ENCODE data around the gene CUX1.

Gene CUX1

DNA sequence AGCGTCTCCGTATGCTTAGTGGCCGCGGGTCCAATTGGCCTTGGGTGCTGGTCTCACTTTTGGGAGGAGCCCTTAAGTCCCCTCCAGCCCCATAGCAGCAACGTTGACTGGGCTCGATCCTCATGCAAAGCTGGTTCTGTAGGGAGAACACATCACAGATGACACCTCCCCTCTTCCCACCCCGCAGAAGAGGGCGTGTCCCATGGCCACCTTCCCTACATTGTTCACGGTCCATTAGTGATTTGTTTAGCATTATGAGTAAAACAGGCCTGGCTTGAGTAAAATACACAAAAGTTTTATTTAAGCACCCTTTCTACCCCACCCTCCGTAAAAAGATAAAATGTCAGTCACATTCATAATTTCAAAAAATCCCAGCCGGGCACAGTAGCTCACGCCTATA is 380.2 kb downstream of the CUX1 start:
- no peak overlapping the region for H3K9ac ChIP-seq (ENCODE audit: insufficient read length, low read depth)
- H3K27me3 ChIP-seq (ENCODE audit: insufficient read depth, insufficient read length) = no peaks in the 10 kb centered on the region
- no peak for DNase-seq (ENCODE audit: low read depth, low spot score)
- no peak overlapping the region for H3K4me3 ChIP-seq (ENCODE audit: insufficient read length, low read depth)
- no peaks in the 10 kb centered on the region for H3K4me1 ChIP-seq (ENCODE audit: insufficient read depth, insufficient read length)
- H3K9me3 ChIP-seq (ENCODE audit: insufficient read depth, low read length) = no peaks in the 10 kb centered on the region
- no peak for TF ChIP-seq SUZ12 (IDR thresholded peaks at IDR 0.05; ENCODE audit: extremely low read depth, insufficient read depth, insufficient read length)
- no peak for TF ChIP-seq YY1 (IDR thresholded peaks at IDR 0.05; ENCODE audit: insufficient read depth, insufficient read length)
- TF ChIP-seq ZNF274 (IDR thresholded peaks at IDR 0.05; ENCODE audit: low read depth, low read length) = no peak
- peaks cover 62% of the 10 kb centered on the region for H3K36me3 ChIP-seq (ENCODE audit: insufficient read depth, insufficient read length, low read length)

DNA sequence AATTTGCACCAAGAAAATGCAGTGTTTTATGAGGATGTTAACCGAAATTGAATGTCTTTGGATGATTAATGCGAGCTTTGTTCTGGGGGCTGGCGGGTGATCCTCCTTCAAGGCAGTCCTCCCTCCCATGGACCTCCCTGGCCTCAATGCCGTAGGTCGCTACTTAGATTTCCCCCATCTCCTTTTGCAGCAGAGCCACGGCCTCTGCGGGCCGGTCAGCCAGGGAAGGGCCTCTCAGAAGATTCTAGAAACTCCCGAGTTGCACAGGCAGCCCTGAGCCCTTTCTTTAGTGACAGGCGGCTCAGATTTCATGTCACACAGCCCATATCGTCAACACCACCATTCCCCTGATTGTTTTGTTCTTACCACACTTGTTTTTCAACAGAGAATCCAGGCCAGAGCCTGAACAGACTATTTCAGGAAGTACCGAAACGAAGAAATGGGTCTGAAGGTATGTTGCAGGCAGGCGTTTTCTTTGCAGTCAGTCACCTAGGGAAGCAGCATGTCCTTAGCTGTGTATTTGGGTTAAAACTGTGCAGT is 381.1 kb downstream of the CUX1 start:
- no peaks in the 10 kb centered on the region for H3K9me3 ChIP-seq (ENCODE audit: insufficient read depth, low read length)
- no peak for DNase-seq (ENCODE audit: low read depth, low spot score)
- no peaks in the 10 kb centered on the region for H3K4me1 ChIP-seq (ENCODE audit: insufficient read depth, insufficient read length)
- no peaks in the 10 kb centered on the region for H3K27me3 ChIP-seq (ENCODE audit: insufficient read depth, insufficient read length)
- no peak overlapping the region for H3K9ac ChIP-seq (ENCODE audit: insufficient read length, low read depth)
- H3K4me3 ChIP-seq (ENCODE audit: insufficient read length, low read depth) = no peak overlapping the region
- TF ChIP-seq YY1 (IDR thresholded peaks at IDR 0.05; ENCODE audit: insufficient read depth, insufficient read length) (no peak), SUZ12 (IDR thresholded peaks at IDR 0.05; ENCODE audit: extremely low read depth, insufficient read depth, insufficient read length) (no peak)
- H3K36me3 ChIP-seq (ENCODE audit: insufficient read depth, insufficient read length, low read length) = peaks cover 61% of the 10 kb centered on the region

DNA sequence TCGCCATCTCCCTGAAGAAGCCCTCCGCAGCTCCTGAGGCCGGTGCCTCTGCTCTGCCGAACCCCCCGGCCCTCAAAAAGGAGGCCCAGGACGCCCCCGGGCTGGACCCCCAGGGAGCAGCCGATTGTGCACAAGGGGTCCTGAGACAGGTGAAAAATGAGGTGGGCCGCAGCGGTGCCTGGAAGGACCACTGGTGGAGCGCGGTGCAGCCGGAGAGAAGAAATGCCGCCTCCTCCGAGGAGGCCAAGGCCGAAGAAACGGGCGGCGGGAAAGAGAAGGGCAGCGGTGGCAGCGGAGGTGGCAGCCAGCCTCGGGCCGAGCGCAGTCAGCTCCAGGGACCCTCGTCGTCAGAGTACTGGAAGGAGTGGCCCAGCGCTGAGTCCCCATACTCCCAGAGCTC is 384.1 kb downstream of the CUX1 start:
- no peaks in the 10 kb centered on the region for H3K4me1 ChIP-seq (ENCODE audit: insufficient read depth, insufficient read length)
- H3K36me3 ChIP-seq (ENCODE audit: insufficient read depth, insufficient read length, low read length) = peaks cover 64% of the 10 kb centered on the region

DNA sequence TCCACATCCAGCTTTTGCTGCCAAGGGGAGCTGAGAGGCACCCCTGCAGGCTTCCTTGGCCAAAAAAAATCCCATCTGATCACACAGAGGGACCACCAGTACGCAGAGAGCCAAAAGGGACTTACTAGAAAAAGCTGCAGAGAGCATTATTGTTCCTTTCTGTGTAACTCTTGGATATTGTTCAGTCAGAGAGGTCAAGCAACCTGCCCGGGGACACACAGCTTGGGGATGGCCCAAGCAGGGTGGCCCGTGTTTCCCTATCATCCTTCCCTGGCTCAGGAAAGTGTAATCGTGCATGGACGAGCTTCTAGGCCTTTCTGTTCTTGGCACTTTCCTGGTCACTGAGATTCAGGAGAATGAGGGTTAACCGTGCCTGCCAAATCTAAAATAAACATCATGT is 385.1 kb downstream of the CUX1 start:
- H3K9me3 ChIP-seq (ENCODE audit: insufficient read depth, low read length) = no peaks in the 10 kb centered on the region
- no peak overlapping the region for H3K9ac ChIP-seq (ENCODE audit: insufficient read length, low read depth)
- no peaks in the 10 kb centered on the region for H3K27me3 ChIP-seq (ENCODE audit: insufficient read depth, insufficient read length)
- peaks cover 59% of the 10 kb centered on the region for H3K36me3 ChIP-seq (ENCODE audit: insufficient read depth, insufficient read length, low read length)
- H3K4me1 ChIP-seq (ENCODE audit: insufficient read depth, insufficient read length) = no peaks in the 10 kb centered on the region
- no peak for DNase-seq (ENCODE audit: low read depth, low spot score)
- H3K4me3 ChIP-seq (ENCODE audit: insufficient read length, low read depth) = no peak overlapping the region
- no peak for TF ChIP-seq ZNF274 (IDR thresholded peaks at IDR 0.05; ENCODE audit: low read depth, low read length)
- no peak for TF ChIP-seq SUZ12 (IDR thresholded peaks at IDR 0.05; ENCODE audit: extremely low read depth, insufficient read depth, insufficient read length)
- no peak for TF ChIP-seq YY1 (IDR thresholded peaks at IDR 0.05; ENCODE audit: insufficient read depth, insufficient read length)

More for the DNA sequence above, 384.1 kb downstream of the CUX1 start:
- no peak overlapping the region for H3K9ac ChIP-seq (ENCODE audit: insufficient read length, low read depth)
- H3K9me3 ChIP-seq (ENCODE audit: insufficient read depth, low read length) = no peaks in the 10 kb centered on the region
- TF ChIP-seq SUZ12 (IDR thresholded peaks at IDR 0.05; ENCODE audit: extremely low read depth, insufficient read depth, insufficient read length) (no peak), ZNF274 (IDR thresholded peaks at IDR 0.05; ENCODE audit: low read depth, low read length) (no peak), YY1 (IDR thresholded peaks at IDR 0.05; ENCODE audit: insufficient read depth, insufficient read length) (no peak)
- H3K27me3 ChIP-seq (ENCODE audit: insufficient read depth, insufficient read length) = no peaks in the 10 kb centered on the region
- H3K4me3 ChIP-seq (ENCODE audit: insufficient read length, low read depth) = no peak overlapping the region
- DNase-seq (ENCODE audit: low read depth, low spot score) = no peak

DNA sequence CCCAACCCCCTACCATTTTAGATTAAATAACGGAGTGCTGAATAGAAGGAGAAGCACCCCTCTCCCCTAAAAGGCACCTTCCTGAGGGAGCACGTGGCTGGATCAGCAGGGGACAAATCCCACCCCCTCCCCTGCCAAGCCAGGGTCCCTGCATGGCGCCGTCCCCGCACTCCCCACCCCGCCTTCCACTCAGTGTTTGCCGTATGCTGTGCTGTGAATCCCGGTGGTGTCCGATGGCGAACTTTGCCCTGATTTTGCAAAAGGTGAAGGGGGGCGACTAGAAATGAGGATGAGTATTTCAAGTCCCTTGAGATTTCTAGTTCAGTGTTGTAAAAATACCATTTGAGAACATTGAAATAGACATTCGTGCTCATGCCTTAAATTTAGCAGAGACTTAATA is 385.8 kb downstream of the CUX1 start:
- TF ChIP-seq SUZ12 (IDR thresholded peaks at IDR 0.05; ENCODE audit: extremely low read depth, insufficient read depth, insufficient read length) = no peak
- TF ChIP-seq YY1 (IDR thresholded peaks at IDR 0.05; ENCODE audit: insufficient read depth, insufficient read length) = no peak
- no peak for TF ChIP-seq ZNF274 (IDR thresholded peaks at IDR 0.05; ENCODE audit: low read depth, low read length)
- peaks cover 56% of the 10 kb centered on the region for H3K36me3 ChIP-seq (ENCODE audit: insufficient read depth, insufficient read length, low read length)

DNA sequence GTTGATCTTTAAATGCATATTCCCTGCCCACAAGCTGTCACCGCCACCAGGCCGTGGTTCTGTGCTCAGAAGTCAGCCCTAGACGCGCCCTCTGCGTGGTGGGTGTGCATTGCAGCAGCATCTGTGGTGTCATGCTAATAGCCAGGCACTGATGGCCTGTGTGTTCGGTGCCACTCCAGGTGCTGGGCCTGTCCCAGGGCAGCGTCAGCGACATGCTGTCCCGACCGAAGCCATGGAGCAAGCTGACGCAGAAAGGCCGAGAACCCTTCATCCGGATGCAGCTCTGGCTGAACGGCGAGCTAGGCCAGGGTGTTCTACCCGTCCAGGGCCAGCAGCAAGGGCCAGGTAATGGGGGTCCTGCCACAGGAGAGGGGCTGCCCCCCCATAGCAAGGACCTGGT is 386.8 kb downstream of the CUX1 start:
- no peaks in the 10 kb centered on the region for H3K27me3 ChIP-seq (ENCODE audit: insufficient read depth, insufficient read length)
- H3K9ac ChIP-seq (ENCODE audit: insufficient read length, low read depth) = no peak overlapping the region
- TF ChIP-seq SUZ12 (IDR thresholded peaks at IDR 0.05; ENCODE audit: extremely low read depth, insufficient read depth, insufficient read length) (no peak), YY1 (IDR thresholded peaks at IDR 0.05; ENCODE audit: insufficient read depth, insufficient read length) (no peak), ZNF274 (IDR thresholded peaks at IDR 0.05; ENCODE audit: low read depth, low read length) (no peak)
- H3K4me1 ChIP-seq (ENCODE audit: insufficient read depth, insufficient read length) = no peaks in the 10 kb centered on the region
- H3K4me3 ChIP-seq (ENCODE audit: insufficient read length, low read depth) = no peak overlapping the region
- H3K36me3 ChIP-seq (ENCODE audit: insufficient read depth, insufficient read length, low read length) = peaks cover 55% of the 10 kb centered on the region
- DNase-seq (ENCODE audit: low read depth, low spot score) = no peak
- H3K9me3 ChIP-seq (ENCODE audit: insufficient read depth, low read length) = no peaks in the 10 kb centered on the region

More for the DNA sequence above, 385.8 kb downstream of the CUX1 start:
- H3K4me1 ChIP-seq (ENCODE audit: insufficient read depth, insufficient read length) = no peaks in the 10 kb centered on the region
- no peak overlapping the region for H3K4me3 ChIP-seq (ENCODE audit: insufficient read length, low read depth)
- no peak overlapping the region for H3K9ac ChIP-seq (ENCODE audit: insufficient read length, low read depth)
- no peaks in the 10 kb centered on the region for H3K9me3 ChIP-seq (ENCODE audit: insufficient read depth, low read length)
- H3K27me3 ChIP-seq (ENCODE audit: insufficient read depth, insufficient read length) = no peaks in the 10 kb centered on the region
- no peak for DNase-seq (ENCODE audit: low read depth, low spot score)

DNA sequence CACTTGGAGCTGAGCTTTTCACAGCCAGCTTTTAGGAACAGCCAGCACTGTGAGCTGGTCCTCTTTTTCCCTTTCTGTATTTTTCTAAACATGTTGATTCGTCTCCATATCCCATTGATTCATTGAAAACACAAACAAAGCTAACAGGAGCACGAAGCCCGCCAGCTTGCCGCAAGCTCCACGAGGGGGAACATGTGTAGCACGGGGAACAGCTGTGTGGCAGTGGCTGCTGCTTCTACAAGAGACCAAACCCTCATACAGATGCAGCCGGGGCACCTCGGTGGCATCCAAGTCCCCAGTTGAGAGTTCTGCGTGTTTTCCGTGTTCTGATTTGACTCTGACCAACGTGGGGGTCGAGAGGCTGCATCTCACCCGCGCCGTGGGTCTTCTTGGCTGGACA is 388.5 kb downstream of the CUX1 start:
- Histone ChIP-seq H3K27me3 (ENCODE audit: insufficient read depth, insufficient read length) (no peaks in the 10 kb centered on the region), H3K4me1 (ENCODE audit: insufficient read depth, insufficient read length) (no peaks in the 10 kb centered on the region), H3K4me3 (ENCODE audit: insufficient read length, low read depth) (no peak overlapping the region), H3K36me3 (ENCODE audit: insufficient read depth, insufficient read length, low read length) (peaks cover 53% of the 10 kb centered on the region), H3K9ac (ENCODE audit: insufficient read length, low read depth) (no peak overlapping the region), H3K9me3 (ENCODE audit: insufficient read depth, low read length) (no peaks in the 10 kb centered on the region)
- DNase-seq (ENCODE audit: low read depth, low spot score) = no peak
- TF ChIP-seq ZNF274 (IDR thresholded peaks at IDR 0.05; ENCODE audit: low read depth, low read length) (no peak), YY1 (IDR thresholded peaks at IDR 0.05; ENCODE audit: insufficient read depth, insufficient read length) (no peak), SUZ12 (IDR thresholded peaks at IDR 0.05; ENCODE audit: extremely low read depth, insufficient read depth, insufficient read length) (no peak)

All from NT2/D1 (cell line).